Measurements from ENCODE around the gene COX10. TPM values are rescaled to one million over a fixed set of nuclear protein-coding genes. Genes with fewer than 3 reads are reported as not detected.

The COX10 gene
- total RNA-seq, 1 donor = 15.5 TPM

- no peak overlapping the region for H3K4me3 ChIP-seq (ENCODE audit: low read depth, low read length)
- DNase-seq (ENCODE audit: low read depth) = peak; percentile 8
- no peak for TF ChIP-seq CTCF (IDR thresholded peaks at IDR 0.05; ENCODE audit: insufficient read depth, low read depth, low read length)
These were observed 139.9 kb downstream of the COX10 start for GRCh38 chr17:14209215-14209614.

- H3K4me3 ChIP-seq (ENCODE audit: low read depth, low read length) = no peak overlapping the region
- TF ChIP-seq CTCF (IDR thresholded peaks at IDR 0.05; ENCODE audit: insufficient read depth, low read depth, low read length) = no peak
- no peak for DNase-seq (ENCODE audit: low read depth)
These were observed 141.9 kb downstream of the COX10 start for GRCh38 chr17:14211246-14211645.

- DNase-seq (ENCODE audit: low read depth) = peak; percentile 10
- TF ChIP-seq CTCF (IDR thresholded peaks at IDR 0.05; ENCODE audit: insufficient read depth, low read depth, low read length) = peak; percentile 35
- no peak overlapping the region for H3K4me3 ChIP-seq (ENCODE audit: low read depth, low read length)
These were observed 142.5 kb downstream of the COX10 start for GRCh38 chr17:14211801-14212200.

GRCh38 chr17:14212401-14212800, 143.1 kb downstream of the COX10 start:
- H3K4me3 ChIP-seq (ENCODE audit: low read depth, low read length) = no peak overlapping the region
- no peak for TF ChIP-seq CTCF (IDR thresholded peaks at IDR 0.05; ENCODE audit: insufficient read depth, low read depth, low read length)
- DNase-seq (ENCODE audit: low read depth) = no peak

- no peak for TF ChIP-seq CTCF (IDR thresholded peaks at IDR 0.05; ENCODE audit: insufficient read depth, low read depth, low read length)
- DNase-seq (ENCODE audit: low read depth) = no peak
- no peak overlapping the region for H3K4me3 ChIP-seq (ENCODE audit: low read depth, low read length)
These were observed 145.0 kb downstream of the COX10 start for GRCh38 chr17:14214271-14214670.

- DNase-seq (ENCODE audit: low read depth) = no peak
- no peak for TF ChIP-seq CTCF (IDR thresholded peaks at IDR 0.05; ENCODE audit: insufficient read depth, low read depth, low read length)
- no peak overlapping the region for H3K4me3 ChIP-seq (ENCODE audit: low read depth, low read length)
These were observed 153.3 kb downstream of the COX10 start for GRCh38 chr17:14222611-14223010.

GRCh38 chr17:14225254-14225980, 156.1 kb downstream of the COX10 start:
- TF ChIP-seq CTCF (IDR thresholded peaks at IDR 0.05; ENCODE audit: insufficient read depth, low read depth, low read length) = no peak
- DNase-seq (ENCODE audit: low read depth) = no peak

More at GRCh38 chr17:14225254-14225980, 156.1 kb downstream of the COX10 start:
- no peak overlapping the region for H3K4me3 ChIP-seq (ENCODE audit: low read depth, low read length)
